ENCODE data around the gene XPO5. TPM values are rescaled to one million over a fixed set of nuclear protein-coding genes. Genes with fewer than 3 reads are reported as not detected.

XPO5 gene
- total and polyA plus RNA-seq, 2 of the 4 experiments (the other 2 are of a cell fraction), result 29.0 to 30.1 TPM

DNA sequence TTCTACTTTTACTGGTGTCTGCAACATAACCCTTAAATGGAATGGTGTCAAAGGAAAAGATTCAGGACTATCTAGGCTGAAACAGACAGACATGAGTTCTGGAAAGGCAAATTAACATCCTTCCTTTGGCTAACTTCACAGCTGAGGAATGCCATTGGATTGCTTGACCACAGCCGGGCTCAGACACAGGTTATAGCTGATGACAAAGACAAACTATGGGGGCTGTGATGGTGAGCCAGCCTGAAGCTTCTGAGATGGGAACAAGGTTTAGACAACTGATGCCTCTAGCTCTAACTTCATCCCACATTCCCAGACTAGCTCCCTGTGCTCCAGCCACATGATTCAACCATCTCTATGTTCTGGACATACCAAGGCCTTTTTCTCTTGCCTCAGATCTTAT lies 43.6 kb downstream of the XPO5 start:
- Histone ChIP-seq H4K5ac (ENCODE audit: low read depth, low read length) (no peak overlapping the region), H2AK9ac (replicated peaks; ENCODE audit: low read depth, low read length, poor library complexity) (no peak overlapping the region), H3K9me3 (ENCODE audit: control insufficient read depth, insufficient read depth, low read length) (no peaks in the 10 kb centered on the region), H4K91ac (ENCODE audit: insufficient read depth, low read depth, low read length) (no peak overlapping the region), H2BK5ac (ENCODE audit: low read depth, low read length, poor library complexity, severe bottlenecking) (no peak overlapping the region), H3K27ac (ENCODE audit: insufficient read depth, low read length) (no peak overlapping the region), H2BK15ac (ENCODE audit: low read depth, low read length) (no peak overlapping the region), H3K23ac (ENCODE audit: low read depth, low read length) (no peak overlapping the region), H2AK5ac (ENCODE audit: low read depth, low read length) (no peak overlapping the region), H2BK120ac (ENCODE audit: low read depth, low read length) (no peak overlapping the region), H3K4me1 (ENCODE audit: control insufficient read depth, insufficient read depth, low read length) (peaks cover 3% of the 10 kb centered on the region; the same call in 1 of the 2 replicates), H2BK20ac (ENCODE audit: low read depth, low read length) (no peak overlapping the region), H3K4me2 (ENCODE audit: low read depth, low read length) (no peak overlapping the region), H3K4ac (ENCODE audit: low read depth, low read length) (no peak overlapping the region), H3K9ac (ENCODE audit: low read depth, low read length) (no peak overlapping the region), H3K79me1 (ENCODE audit: low read depth in 1 of 2, low read length in 2 of 2) (no peaks in the 10 kb centered on the region), H3K36me3 (ENCODE audit: control insufficient read depth, insufficient read depth, low read length) (peaks cover 28% of the 10 kb centered on the region), H3K56ac (ENCODE audit: extremely low read depth, insufficient read depth, low read length) (no peak overlapping the region), H4K8ac (ENCODE audit: low read depth in 2 of 2, low read length in 2 of 2) (no peak overlapping the region), H3K18ac (ENCODE audit: low read depth, low read length) (no peak overlapping the region), H3K4me3 (ENCODE audit: insufficient read depth, low read depth, low read length) (no peak overlapping the region), H2AFZ (replicated peaks; ENCODE audit: low read length, poor library complexity) (no peak overlapping the region), H4K20me1 (ENCODE audit: insufficient read depth, low read length) (no peaks in the 10 kb centered on the region), H3K9me1 (ENCODE audit: insufficient read depth, low read length) (no peaks in the 10 kb centered on the region), H3K14ac (replicated peaks; ENCODE audit: low read depth, low read length) (no peak overlapping the region), H3K27me3 (ENCODE audit: control insufficient read depth, insufficient read depth, low read length) (no peaks in the 10 kb centered on the region)
- dilution Hi-C loops (cut with HindIII; ENCODE audit: low sequenced_read_pairs, unreplicated experiment) (no loop called here), intact Hi-C loops (cut with micrococcal nuclease) (no loop called here), in situ Hi-C loops (cut with MboI; ENCODE audit: low sequenced_read_pairs) (no loop called here)
- WGBS, 2 experiments (ENCODE audit: extremely low coverage in 2 of 2, insufficient read length in 1 of 2), result no CpG with 5 or more reads among the region's 1 CpG
- DNase-seq (peak; percentile 28), ATAC-seq (ENCODE audit: low read depth) (peak; percentile 17; the same call in 1 of the 2 replicates)
- CTCF ChIA-PET, result no interaction called here
- BruUV-seq (replicated peaks), result no TSS peak
- POLR2A ChIA-PET (ENCODE audit: unreplicated experiment), result no interaction called here
- TF ChIP-seq CEBPB (IDR thresholded peaks at IDR 0.05; ENCODE audit: low read depth, low read length) (no peak), MAZ (IDR thresholded peaks at IDR 0.05; ENCODE audit: borderline replicate concordance, low read depth, low read length) (no peak), MXI1 (IDR thresholded peaks at IDR 0.05; ENCODE audit: borderline replicate concordance, low read depth, low read length) (no peak), RFX5 (IDR thresholded peaks at IDR 0.05; ENCODE audit: low read depth, low read length) (no peak), RCOR1 (IDR thresholded peaks at IDR 0.05; ENCODE audit: insufficient replicate concordance, low read length) (no peak)
